GM12872 (cell line): Measurements from ENCODE around the gene SPINT4.

Source experiments
- TF ChIP-seq, protein P1 (sequence below): IDR thresholded peaks from 3 replicates; pipeline ENCODE4 v1.5.1; 2011; ENCODE audit warnings: low read depth, mild to moderate bottlenecking, low read length, moderate library complexity; ENCODE audit not compliant: insufficient read depth

Gene SPINT4

GRCh38 chr20:45704969-45705637 lies 17.0 kb upstream of the SPINT4 start, which contains the start of gene WFDC10B:
Gene WFDC10B, minus strand, starts transcription at chr20:45705019. Its CDS starts 19,027 bp downstream, at chr20:45685992.
- TF ChIP-seq, protein P1, sequence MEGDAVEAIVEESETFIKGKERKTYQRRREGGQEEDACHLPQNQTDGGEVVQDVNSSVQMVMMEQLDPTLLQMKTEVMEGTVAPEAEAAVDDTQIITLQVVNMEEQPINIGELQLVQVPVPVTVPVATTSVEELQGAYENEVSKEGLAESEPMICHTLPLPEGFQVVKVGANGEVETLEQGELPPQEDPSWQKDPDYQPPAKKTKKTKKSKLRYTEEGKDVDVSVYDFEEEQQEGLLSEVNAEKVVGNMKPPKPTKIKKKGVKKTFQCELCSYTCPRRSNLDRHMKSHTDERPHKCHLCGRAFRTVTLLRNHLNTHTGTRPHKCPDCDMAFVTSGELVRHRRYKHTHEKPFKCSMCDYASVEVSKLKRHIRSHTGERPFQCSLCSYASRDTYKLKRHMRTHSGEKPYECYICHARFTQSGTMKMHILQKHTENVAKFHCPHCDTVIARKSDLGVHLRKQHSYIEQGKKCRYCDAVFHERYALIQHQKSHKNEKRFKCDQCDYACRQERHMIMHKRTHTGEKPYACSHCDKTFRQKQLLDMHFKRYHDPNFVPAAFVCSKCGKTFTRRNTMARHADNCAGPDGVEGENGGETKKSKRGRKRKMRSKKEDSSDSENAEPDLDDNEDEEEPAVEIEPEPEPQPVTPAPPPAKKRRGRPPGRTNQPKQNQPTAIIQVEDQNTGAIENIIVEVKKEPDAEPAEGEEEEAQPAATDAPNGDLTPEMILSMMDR = no peak

DNA sequence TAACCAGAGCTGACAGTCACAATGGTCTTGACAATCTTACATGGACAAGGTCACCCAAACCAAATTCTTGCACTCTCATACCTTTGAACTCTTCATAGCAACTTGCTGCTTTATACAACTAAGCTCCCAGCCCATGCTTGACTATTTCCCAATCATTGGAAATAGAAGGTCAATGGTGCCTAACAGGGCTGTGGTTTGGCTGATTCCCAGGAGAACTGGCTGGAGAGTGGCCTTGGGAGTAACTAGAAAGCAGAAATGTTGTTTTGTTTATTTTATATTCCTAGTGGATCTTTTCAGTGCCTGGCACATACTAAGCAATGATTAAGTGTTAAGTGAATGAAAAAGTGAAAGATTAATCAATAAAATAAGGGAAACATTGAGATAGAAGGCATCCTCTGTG lies 3.0 kb downstream of the SPINT4 start:
- TF ChIP-seq, protein P1 = no peak

DNA sequence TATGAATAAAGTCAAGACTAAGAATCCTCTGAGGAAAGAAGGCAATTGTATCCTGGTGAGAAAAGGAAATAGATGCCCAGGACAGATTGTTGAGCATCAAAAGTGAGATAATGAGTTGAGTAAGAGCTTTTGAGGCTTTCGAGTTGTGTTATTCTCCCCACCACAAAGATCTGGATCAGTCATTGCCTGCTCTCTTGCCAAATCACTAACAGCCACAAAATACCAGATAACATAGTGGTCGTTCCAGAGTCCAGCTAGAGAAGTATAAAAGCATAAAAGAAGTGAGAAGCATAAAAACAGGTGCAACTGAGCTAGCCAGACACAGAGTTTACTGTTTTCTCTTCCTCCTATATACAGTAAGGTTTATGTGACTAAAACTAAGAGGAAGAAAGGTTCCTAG lies 4.9 kb downstream of the SPINT4 start:
- TF ChIP-seq, protein P1 = no peak

DNA sequence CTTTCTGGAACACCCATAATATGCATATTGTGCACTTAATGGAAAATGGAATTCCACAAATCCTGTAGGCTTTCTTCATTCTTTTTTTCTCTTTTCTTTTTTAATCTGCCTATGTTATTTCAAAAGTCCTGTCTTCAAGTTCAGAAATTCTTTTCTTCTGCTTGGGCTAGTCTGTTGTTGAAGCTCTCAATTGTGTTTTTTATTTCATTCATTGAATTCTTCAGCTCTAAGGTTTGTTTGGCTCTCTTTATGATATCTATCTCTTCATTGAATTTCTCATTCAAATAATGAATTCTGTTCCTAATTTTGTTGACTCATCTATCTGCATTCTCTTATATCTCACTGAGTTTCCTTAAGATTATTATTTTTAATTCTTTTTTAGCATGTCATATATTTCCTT lies 10.1 kb downstream of the SPINT4 start:
- TF ChIP-seq, protein P1 = no peak

- TF ChIP-seq, protein P1 = no peak
Observed at GRCh38 chr20:45735552-45735951, 13.4 kb downstream of the SPINT4 start.

GRCh38 chr20:45735988-45736387 lies 13.8 kb downstream of the SPINT4 start:
- TF ChIP-seq, protein P1 = no peak

DNA sequence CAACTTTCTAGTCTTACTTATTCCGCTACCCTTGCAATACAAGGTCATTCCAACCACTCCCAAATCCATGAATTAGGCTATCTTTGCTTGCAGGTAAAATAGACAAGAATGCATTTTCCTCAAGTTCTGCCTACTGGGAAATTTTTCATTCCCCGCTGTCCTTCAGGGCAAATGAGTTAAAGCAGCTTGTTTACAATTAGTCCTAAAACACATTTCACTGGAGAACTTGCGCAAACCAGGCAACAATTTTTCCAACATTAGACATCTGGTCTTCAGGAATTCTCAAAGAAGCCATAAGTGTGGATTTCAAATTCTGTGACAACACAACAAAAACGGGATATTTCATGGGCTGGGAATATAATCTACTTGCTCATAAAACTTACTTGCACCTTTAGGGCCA lies 20.4 kb downstream of the SPINT4 start:
- TF ChIP-seq, protein P1 = no peak
